B cell (primary cell): ENCODE measurements around the gene BYSL. TPM values are rescaled to one million over a fixed set of nuclear protein-coding genes. Genes with fewer than 3 reads are reported as not detected.

Experiments
- ATAC-seq: fragments of 200-7000 bp; cut with Tn5 transposase; one replicate; pipeline ENCODE4 v1.10.0; 2021; ENCODE audit warnings: low read depth, mild to moderate bottlenecking, moderate number of reproducible peaks, moderate library complexity
- CTCF ChIA-PET: fragments of 350-600 bp; sonication (Branson Sonifier 250); formaldehyde crosslinking; loops from one replicate; lab custom pipeline; 2021; ENCODE audit warnings: antibody characterized with exemption, inconsistent platforms; lab: Charles Lee
- POLR2A ChIA-PET: fragments of 350-600 bp; sonication (Branson Sonifier 250); formaldehyde crosslinking; loops from one replicate; lab custom pipeline; 2021; ENCODE audit warnings: antibody characterized with exemption; lab: Charles Lee
- DNase-seq: peaks from one replicate; pipeline ENCODE4 v3.0.0; 2013
- H2AFZ ChIP-seq: 2 replicates; pipeline ENCODE4 v1.6.1; 2012; ENCODE audit warnings: mild to moderate bottlenecking, low read depth, low read length; ENCODE audit not compliant: insufficient read depth, poor library complexity, severe bottlenecking
- H3K27ac ChIP-seq, 2 donors: 1 replicate in 1 of 2; 2 replicates in 1 of 2; pipeline ENCODE4 v1.5.1; 2012 to 2013; ENCODE audit warnings: low read length in 2 of 2, mild to moderate bottlenecking in 2 of 2, moderate library complexity in 1 of 2
- H3K27me3 ChIP-seq, 4 experiments: fragments of 200-600 bp in 1 of 4; sonication (generic) in 1 of 4; replicated peaks in 1 of 4; 1 replicate in 2 of 4; 2 replicates in 2 of 4; pipeline versions ENCODE4 v1.6.1 to v1.7.0; 2013 to 2016; ENCODE audit warnings: low read length in 3 of 4, mild to moderate bottlenecking in 2 of 4, mixed read lengths in 1 of 4, moderate library complexity in 1 of 4; ENCODE audit not compliant: insufficient read depth in 4 of 4, control insufficient read depth in 3 of 4; ENCODE audit errors: control extremely low read depth in 1 of 4
- H3K36me3 ChIP-seq, 2 experiments: replicated peaks in 1 of 2; 1 replicate in 1 of 2; 2 replicates in 1 of 2; pipeline versions ENCODE4 v1.6.1 to v1.7.1; 2013; ENCODE audit warnings: low read length in 1 of 2; ENCODE audit not compliant: insufficient read depth in 2 of 2, control insufficient read depth in 1 of 2; ENCODE audit errors: control extremely low read depth in 1 of 2, extremely low read depth in 1 of 2
- H3K4me1 ChIP-seq, 2 donors: fragments of 200-600 bp in 1 of 2; sonication (generic) in 1 of 2; 1 replicate in 1 of 2; 2 replicates in 1 of 2; pipeline versions ENCODE4 v1.5.1 to v1.6.1; 2013 to 2017; ENCODE audit warnings: low read length in 2 of 2; ENCODE audit not compliant: control insufficient read depth in 2 of 2, insufficient read depth in 2 of 2
- H3K4me2 ChIP-seq: replicated peaks from 2 replicates; pipeline ENCODE3; 2012; ENCODE audit warnings: mild to moderate bottlenecking, low read depth, low read length; ENCODE audit not compliant: poor library complexity, severe bottlenecking
- H3K4me3 ChIP-seq, 5 experiments: fragments of 200-600 bp in 1 of 5; sonication (generic) in 1 of 5; 1 replicate in 3 of 5; 2 replicates in 2 of 5; pipeline versions ENCODE4 v1.5.1 to v1.7.0; 2011 to 2016; ENCODE audit warnings: low read length in 4 of 5, mild to moderate bottlenecking in 4 of 5, low read depth in 2 of 5, control low read depth in 1 of 5, moderate library complexity in 1 of 5; ENCODE audit not compliant: insufficient read depth in 1 of 5; ENCODE audit errors: control extremely low read depth in 1 of 5, extremely low read depth in 1 of 5
- H3K79me2 ChIP-seq: fragments of 200-600 bp; sonication (generic); one replicate; pipeline ENCODE4 v1.6.0; 2016; ENCODE audit warnings: low read length; ENCODE audit not compliant: control insufficient read depth, insufficient read depth
- H3K9ac ChIP-seq: fragments of 200-600 bp; sonication (generic); 2 replicates; pipeline ENCODE4 v1.6.1; 2017; ENCODE audit warnings: mild to moderate bottlenecking, low read length, moderate library complexity
- H3K9me3 ChIP-seq, 3 donors: one replicate each; pipeline versions ENCODE4 v1.6.1 to v1.7.1; 2013; ENCODE audit warnings: low read length in 2 of 3; ENCODE audit not compliant: control insufficient read depth in 2 of 3, insufficient read depth in 1 of 3; ENCODE audit errors: control extremely low read depth in 1 of 3
- H4K20me1 ChIP-seq: 2 replicates; pipeline ENCODE4 v1.6.0; 2012; ENCODE audit warnings: mild to moderate bottlenecking, low read length; ENCODE audit not compliant: insufficient read depth, control insufficient read depth, poor library complexity, severe bottlenecking
- H3K27ac Mint-ChIP-seq: one replicate; pipeline ENCODE4 v1.8.0; 2021; ENCODE audit warnings: mixed read lengths
- H3K27me3 Mint-ChIP-seq: one replicate; pipeline ENCODE4 v1.8.0; 2021; ENCODE audit warnings: mixed read lengths
- H3K4me1 Mint-ChIP-seq: one replicate; pipeline ENCODE4 v1.8.0; 2021; ENCODE audit warnings: mixed read lengths
- H3K4me3 Mint-ChIP-seq: one replicate; pipeline ENCODE4 v1.8.0; 2021; ENCODE audit warnings: mixed read lengths
- H3K9me3 Mint-ChIP-seq: one replicate; pipeline ENCODE4 v1.8.0; 2022; ENCODE audit warnings: mixed read lengths; ENCODE audit not compliant: insufficient read depth
- EZH2 ChIP-seq: IDR thresholded peaks from 2 replicates; pipeline ENCODE4 v1.6.1; 2012; ENCODE audit warnings: borderline replicate concordance, low read depth, mild to moderate bottlenecking, moderate library complexity, low read length; ENCODE audit not compliant: insufficient read depth, poor library complexity, severe bottlenecking
- WGBS: methylation state at CpG from one replicate; pipeline ENCODE4 v1.1.5; 2013; ENCODE audit warnings: missing lambda C conversion rate; ENCODE audit not compliant: insufficient coverage; 5-methylcytosine and 5-hydroxymethylcytosine counted together
- intact Hi-C: fragments of 100-400 bp; cut with micrococcal nuclease; formaldehyde crosslinking; loops from one replicate; pipeline ENCODE4 v1.10.0; 2022
- polyA plus RNA-seq: library from polyadenylated mRNA; depleted of rRNA; stranded (reverse); fragments of >200 nt; gene quantifications from 2 replicates; pipeline ENCODE4 v1.2.3, GENCODE V29; 2012
- total RNA-seq, 2 donors: library from RNA; stranded (reverse); fragments of 120-200 nt in 1 of 2; gene quantifications; 1 replicate in 1 of 2; 2 replicates in 1 of 2; pipeline versions ENCODE4 v1.2.3 to v1.2.4, GENCODE V29; 2013 to 2022
- TF ChIP-seq, protein P1 (sequence below): fragments of 200-600 bp; IDR thresholded peaks from one replicate; pipeline ENCODE4 v1.8.0; 2022; ENCODE audit warnings: antibody characterized with exemption, mild to moderate bottlenecking

BYSL gene
- total and polyA plus RNA-seq, 2 donors (not counting 1 experiment from before 2014, with no cell fraction given): 6.0 to 11.1 TPM

DNA sequence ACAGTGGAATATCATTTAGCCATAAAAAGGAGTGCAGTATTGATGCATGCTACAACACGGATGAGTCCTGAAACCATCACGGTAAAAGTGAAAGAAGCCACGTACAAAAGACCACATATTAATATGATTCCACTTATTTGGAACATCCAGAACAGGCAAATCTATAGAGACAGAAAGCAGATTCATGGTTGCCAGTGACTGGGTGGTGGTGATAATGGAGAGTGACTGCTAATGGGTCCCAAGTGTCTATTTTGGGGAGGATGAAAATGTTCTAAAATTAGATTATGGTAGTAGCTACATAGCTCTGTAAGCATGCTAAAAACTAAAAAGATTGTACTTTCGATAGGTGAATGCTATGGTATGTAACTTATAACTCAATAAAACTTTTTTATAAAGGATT, 38.7 kb downstream of the BYSL start:
- Histone ChIP-seq H3K27ac (no peak overlapping the region), H3K4me1 (no peaks in the 10 kb centered on the region), H3K4me3 (no peak overlapping the region), H4K20me1 (peaks cover 97% of the 10 kb centered on the region), H3K9ac (no peak overlapping the region), H3K36me3 (peaks cover 0 to 20% of the 10 kb centered on the region in 2 experiments), H3K9me3 (no peaks in the 10 kb centered on the region), H2AFZ (no peak overlapping the region), H3K27me3 (no peaks in the 10 kb centered on the region), H3K4me2 (no peak overlapping the region), H3K79me2 (peaks cover 96% of the 10 kb centered on the region)
- WGBS: no CpG with 5 or more reads among the region's 4 CpGs
- ChIA-PET POLR2A (no interaction called here), CTCF (interaction anchor here (1.0 to 1.9 kb wide), 3 partner anchors 79 to 84 kb away, joined by 3 to 7 read pairs (median 3); no protein-coding TSS in a partner anchor)
- Mint-ChIP-seq H3K27me3 (no peaks in the 10 kb centered on the region), H3K27ac (no peak overlapping the region), H3K9me3 (no peaks in the 10 kb centered on the region), H3K4me1 (peaks cover 42% of the 10 kb centered on the region), H3K4me3 (no peak overlapping the region)
- no peak for TF ChIP-seq EZH2
- TF ChIP-seq, protein P1, sequence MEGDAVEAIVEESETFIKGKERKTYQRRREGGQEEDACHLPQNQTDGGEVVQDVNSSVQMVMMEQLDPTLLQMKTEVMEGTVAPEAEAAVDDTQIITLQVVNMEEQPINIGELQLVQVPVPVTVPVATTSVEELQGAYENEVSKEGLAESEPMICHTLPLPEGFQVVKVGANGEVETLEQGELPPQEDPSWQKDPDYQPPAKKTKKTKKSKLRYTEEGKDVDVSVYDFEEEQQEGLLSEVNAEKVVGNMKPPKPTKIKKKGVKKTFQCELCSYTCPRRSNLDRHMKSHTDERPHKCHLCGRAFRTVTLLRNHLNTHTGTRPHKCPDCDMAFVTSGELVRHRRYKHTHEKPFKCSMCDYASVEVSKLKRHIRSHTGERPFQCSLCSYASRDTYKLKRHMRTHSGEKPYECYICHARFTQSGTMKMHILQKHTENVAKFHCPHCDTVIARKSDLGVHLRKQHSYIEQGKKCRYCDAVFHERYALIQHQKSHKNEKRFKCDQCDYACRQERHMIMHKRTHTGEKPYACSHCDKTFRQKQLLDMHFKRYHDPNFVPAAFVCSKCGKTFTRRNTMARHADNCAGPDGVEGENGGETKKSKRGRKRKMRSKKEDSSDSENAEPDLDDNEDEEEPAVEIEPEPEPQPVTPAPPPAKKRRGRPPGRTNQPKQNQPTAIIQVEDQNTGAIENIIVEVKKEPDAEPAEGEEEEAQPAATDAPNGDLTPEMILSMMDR: no peak
- DNase-seq (no peak), ATAC-seq (no peak)
- intact Hi-C loops: no loop called here

- Mint-ChIP-seq H3K27me3 (no peaks in the 10 kb centered on the region), H3K4me3 (no peak overlapping the region), H3K9me3 (no peaks in the 10 kb centered on the region), H3K27ac (peak overlapping the region; percentile 32), H3K4me1 (peaks cover 39% of the 10 kb centered on the region)
- TF ChIP-seq EZH2: no peak
- TF ChIP-seq, protein P1: no peak
- intact Hi-C loops: no loop called here
- Histone ChIP-seq H3K36me3 (peaks cover 0 to 33% of the 10 kb centered on the region in 2 experiments), H4K20me1 (peaks cover 99% of the 10 kb centered on the region), H3K9ac (no peak overlapping the region), H3K79me2 (peaks cover 99% of the 10 kb centered on the region), H3K4me1 (no peaks in the 10 kb centered on the region), H3K4me3 (no peak overlapping the region), H3K27ac (no peak overlapping the region), H2AFZ (no peak overlapping the region), H3K4me2 (no peak overlapping the region), H3K9me3 (no peaks in the 10 kb centered on the region), H3K27me3 (no peaks in the 10 kb centered on the region)
- ChIA-PET POLR2A (no interaction called here), CTCF (interaction anchor here (0.9 to 1.3 kb wide), 4 partner anchors 27 to 141 kb away, joined by 3 to 4 read pairs (median 4); no protein-coding TSS in a partner anchor)
- ATAC-seq (no peak), DNase-seq (no peak)
- WGBS: 80% methylated on average over 1 of the region's 1 CpG
Observed at GRCh38 chr6:41963371-41963770, 42.1 kb downstream of the BYSL start.
